ENCODE data around the gene GAL. TPM values are rescaled to one million over a fixed set of nuclear protein-coding genes. Genes with fewer than 3 reads are reported as not detected.

Gene GAL
- total RNA-seq, 1 experiment from 2014 or later, result 65.2 TPM

DNA sequence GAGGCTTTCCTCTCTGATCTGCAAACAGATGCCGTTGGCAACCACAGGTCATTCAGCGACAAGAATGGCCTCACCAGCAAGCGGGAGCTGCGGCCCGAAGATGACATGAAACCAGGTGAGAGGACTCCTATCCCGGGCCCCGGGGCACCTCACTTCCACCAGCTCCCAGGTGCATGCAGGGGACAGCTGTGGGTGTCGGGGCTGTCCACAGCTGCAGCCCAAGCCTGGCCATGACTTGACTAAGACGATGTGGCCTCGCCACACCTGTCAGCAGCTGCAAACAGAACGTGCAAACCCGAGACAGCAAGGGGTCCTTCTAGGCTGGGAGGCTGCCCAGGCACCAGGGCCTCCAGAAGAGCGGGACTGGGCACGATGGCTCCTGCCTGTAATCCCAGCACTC is 3.6 kb downstream of the GAL start:
- TF ChIP-seq, protein P1, sequence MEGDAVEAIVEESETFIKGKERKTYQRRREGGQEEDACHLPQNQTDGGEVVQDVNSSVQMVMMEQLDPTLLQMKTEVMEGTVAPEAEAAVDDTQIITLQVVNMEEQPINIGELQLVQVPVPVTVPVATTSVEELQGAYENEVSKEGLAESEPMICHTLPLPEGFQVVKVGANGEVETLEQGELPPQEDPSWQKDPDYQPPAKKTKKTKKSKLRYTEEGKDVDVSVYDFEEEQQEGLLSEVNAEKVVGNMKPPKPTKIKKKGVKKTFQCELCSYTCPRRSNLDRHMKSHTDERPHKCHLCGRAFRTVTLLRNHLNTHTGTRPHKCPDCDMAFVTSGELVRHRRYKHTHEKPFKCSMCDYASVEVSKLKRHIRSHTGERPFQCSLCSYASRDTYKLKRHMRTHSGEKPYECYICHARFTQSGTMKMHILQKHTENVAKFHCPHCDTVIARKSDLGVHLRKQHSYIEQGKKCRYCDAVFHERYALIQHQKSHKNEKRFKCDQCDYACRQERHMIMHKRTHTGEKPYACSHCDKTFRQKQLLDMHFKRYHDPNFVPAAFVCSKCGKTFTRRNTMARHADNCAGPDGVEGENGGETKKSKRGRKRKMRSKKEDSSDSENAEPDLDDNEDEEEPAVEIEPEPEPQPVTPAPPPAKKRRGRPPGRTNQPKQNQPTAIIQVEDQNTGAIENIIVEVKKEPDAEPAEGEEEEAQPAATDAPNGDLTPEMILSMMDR (conservative IDR thresholded peaks at IDR 0.05), result no peak
- Histone ChIP-seq H3K4ac (ENCODE audit: low read depth, low read length) (no peak overlapping the region), H2BK15ac (ENCODE audit: low read depth, low read length) (no peak overlapping the region), H3K23me2 (ENCODE audit: insufficient read length, low read depth, low read length, poor library complexity, severe bottlenecking) (peaks cover 6% of the 10 kb centered on the region), H4K91ac (ENCODE audit: insufficient read length, low read depth, low read length) (no peak overlapping the region), H3K23ac (ENCODE audit: insufficient read length, low read depth, low read length) (no peak overlapping the region), H3K14ac (ENCODE audit: insufficient read depth, low read length) (no peak overlapping the region), H3K4me1 (ENCODE audit: insufficient read depth, low read length) (no peaks in the 10 kb centered on the region; the same call in 1 of the 2 replicates), H2AFZ (ENCODE audit: low read length) (no peak overlapping the region), H4K8ac (replicated peaks; ENCODE audit: insufficient read length, low read depth, low read length) (no peak overlapping the region), H3K27me3 (ENCODE audit: insufficient read depth, low read length) (peaks cover 18% of the 10 kb centered on the region; the same call in 1 of the 2 replicates), H2BK12ac (ENCODE audit: insufficient read length, low read depth, low read length) (no peak overlapping the region), H3K9me3 (ENCODE audit: control insufficient read depth, low read depth, low read length) (no peaks in the 10 kb centered on the region), H2BK120ac (ENCODE audit: low read depth, low read length, poor library complexity, severe bottlenecking) (no peak overlapping the region), H3K56ac (ENCODE audit: insufficient read length, low read depth, low read length) (no peak overlapping the region), H3T11ph (ENCODE audit: low read length) (no peak overlapping the region), H3K27ac (ENCODE audit: insufficient read length, low read depth, low read length) (no peak overlapping the region), H2BK5ac (ENCODE audit: insufficient read length, low read length) (no peak overlapping the region), H3K79me2 (ENCODE audit: insufficient read depth, low read length) (no peaks in the 10 kb centered on the region), H2BK20ac (ENCODE audit: low read depth, low read length, poor library complexity, severe bottlenecking) (no peak overlapping the region), H3K4me2 (ENCODE audit: insufficient read depth, insufficient read length, low read length) (no peak overlapping the region), H3K9ac (ENCODE audit: extremely low read depth, insufficient read length, low read length) (no peak overlapping the region), H4K20me1 (ENCODE audit: control insufficient read depth, insufficient read depth, insufficient read length) (no peaks in the 10 kb centered on the region), H4K5ac (ENCODE audit: insufficient read length, low read depth, low read length) (no peak overlapping the region), H3K18ac (ENCODE audit: insufficient read length, low read depth, low read length) (no peak overlapping the region), H3K79me1 (ENCODE audit: insufficient read depth, low read depth, low read length, poor library complexity, severe bottlenecking) (no peaks in the 10 kb centered on the region), H2AK5ac (ENCODE audit: insufficient read length, low read length) (no peak overlapping the region)
- no peak overlapping the region for H3K4me3 Mint-ChIP-seq
- H3K36me3 Mint-ChIP-seq (ENCODE audit: insufficient read depth in 1 of 3, low read depth in 3 of 3), result peaks cover 3 to 51% (median 32%) of the 10 kb centered on the region in 3 experiments
- H3K9me3 Mint-ChIP-seq, result no peaks in the 10 kb centered on the region
- WGBS (ENCODE audit: extremely low coverage, insufficient read length, low lambda C conversion rate), result no CpG with 5 or more reads among the region's 14 CpGs
- peak; percentile 32 for DNase-seq
- peaks cover 31% of the 10 kb centered on the region for H3K27me3 Mint-ChIP-seq (ENCODE audit: low read depth)
- peaks cover 27 to 39% of the 10 kb centered on the region in 2 experiments for H3K4me1 Mint-ChIP-seq
- no peak overlapping the region for H3K27ac Mint-ChIP-seq
